MM.1S (cell line): ENCODE data around the gene ASIC4.

Source experiments
- EZH2 ChIP-seq: fragments of 300-600 bp; sonication (generic); optimal IDR thresholded peaks from 2 replicates; pipeline ENCODE3; 2017; ENCODE audit warnings: low read depth, mild to moderate bottlenecking, antibody characterized with exemption, low read length, mixed read lengths
- TF ChIP-seq, protein P1 (sequence below): fragments of 300-600 bp; sonication (generic); IDR thresholded peaks from 2 replicates; pipeline ENCODE4 v1.5.1; 2016; ENCODE audit warnings: antibody characterized with exemption, low read length, mixed read lengths

DNA sequence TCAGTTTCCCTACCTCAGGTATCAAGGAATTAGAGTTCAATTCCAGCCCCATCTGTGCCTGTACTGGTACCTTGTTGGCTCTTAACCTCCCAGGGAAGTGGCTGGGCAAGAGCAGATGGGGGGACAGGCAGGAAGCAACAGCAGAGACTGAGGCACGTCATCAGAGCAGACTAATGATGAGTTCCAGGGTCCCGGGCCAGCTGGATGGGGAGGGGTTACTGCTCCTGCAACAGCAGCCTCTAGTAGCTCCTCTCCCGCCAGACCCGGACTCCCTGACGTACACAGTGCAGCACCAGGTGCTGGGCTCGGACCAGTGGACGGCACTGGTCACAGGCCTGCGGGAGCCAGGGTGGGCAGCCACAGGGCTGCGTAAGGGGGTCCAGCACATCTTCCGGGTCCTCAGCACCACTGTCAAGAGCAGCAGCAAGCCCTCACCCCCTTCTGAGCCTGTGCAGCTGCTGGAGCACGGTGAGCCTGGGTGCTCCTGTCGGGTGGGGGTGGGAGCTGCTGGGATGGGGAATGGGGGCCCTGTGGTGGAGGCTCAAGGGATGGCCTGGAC lies 41.6 kb upstream of the ASIC4 start:
- no peak for TF ChIP-seq EZH2
- TF ChIP-seq, protein P1, sequence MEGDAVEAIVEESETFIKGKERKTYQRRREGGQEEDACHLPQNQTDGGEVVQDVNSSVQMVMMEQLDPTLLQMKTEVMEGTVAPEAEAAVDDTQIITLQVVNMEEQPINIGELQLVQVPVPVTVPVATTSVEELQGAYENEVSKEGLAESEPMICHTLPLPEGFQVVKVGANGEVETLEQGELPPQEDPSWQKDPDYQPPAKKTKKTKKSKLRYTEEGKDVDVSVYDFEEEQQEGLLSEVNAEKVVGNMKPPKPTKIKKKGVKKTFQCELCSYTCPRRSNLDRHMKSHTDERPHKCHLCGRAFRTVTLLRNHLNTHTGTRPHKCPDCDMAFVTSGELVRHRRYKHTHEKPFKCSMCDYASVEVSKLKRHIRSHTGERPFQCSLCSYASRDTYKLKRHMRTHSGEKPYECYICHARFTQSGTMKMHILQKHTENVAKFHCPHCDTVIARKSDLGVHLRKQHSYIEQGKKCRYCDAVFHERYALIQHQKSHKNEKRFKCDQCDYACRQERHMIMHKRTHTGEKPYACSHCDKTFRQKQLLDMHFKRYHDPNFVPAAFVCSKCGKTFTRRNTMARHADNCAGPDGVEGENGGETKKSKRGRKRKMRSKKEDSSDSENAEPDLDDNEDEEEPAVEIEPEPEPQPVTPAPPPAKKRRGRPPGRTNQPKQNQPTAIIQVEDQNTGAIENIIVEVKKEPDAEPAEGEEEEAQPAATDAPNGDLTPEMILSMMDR: no peak
